ENCODE data around the gene MAP3K8. TPM values are rescaled to one million over a fixed set of nuclear protein-coding genes. Genes with fewer than 3 reads are reported as not detected.
A peak's percentile ranks its signal among the peaks of the same experiment; 100 is the strongest.

Gene MAP3K8
- total and polyA plus RNA-seq, 9 of the 15 experiments (the other 6 are each of a cell fraction or from before 2014, with no cell fraction given), result 6.9 to 23.6 (median 13.6) TPM

DNA sequence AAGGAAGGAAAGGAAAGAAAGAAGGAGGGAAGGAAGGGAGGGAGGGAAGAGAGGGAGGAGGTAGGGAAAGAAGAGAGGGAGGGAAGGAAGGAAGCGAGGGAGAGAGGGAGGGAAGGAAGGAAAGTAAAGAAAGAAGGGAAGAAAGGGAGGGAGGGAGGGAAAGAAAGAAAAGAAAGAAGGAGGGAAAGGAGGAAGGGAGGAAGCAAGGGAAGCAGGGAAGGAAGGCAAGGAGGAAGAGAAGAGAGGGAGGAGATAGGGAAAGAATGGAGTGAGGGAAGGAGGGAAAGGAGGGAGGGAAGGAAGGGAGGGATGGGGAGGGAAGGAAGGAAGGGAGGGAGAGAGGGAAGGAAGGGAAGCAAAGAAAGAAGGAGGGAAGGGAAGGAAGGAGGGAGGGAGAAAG is 65.8 kb downstream of the MAP3K8 start:
- no peaks in the 10 kb centered on the region for H3K36me3 ChIP-seq (ENCODE audit: control insufficient read depth, insufficient read depth, low read length)
- ChIA-PET POLR2A (no interaction called here), CTCF (ENCODE audit: low intra/inter-chr PET ratio) (no interaction called here)
- H3K4me3 ChIP-seq, result no peak overlapping the region
- H3K9me1 ChIP-seq (ENCODE audit: control insufficient read depth, insufficient read depth, low read length), result no peaks in the 10 kb centered on the region
- no peaks in the 10 kb centered on the region for H4K20me1 ChIP-seq (replicated peaks; ENCODE audit: control insufficient read depth, insufficient read depth, low read length)
- BruUV-seq (replicated peaks), result no TSS peak
- no peaks in the 10 kb centered on the region for H3K9me3 ChIP-seq (replicated peaks; ENCODE audit: control insufficient read depth, insufficient read depth, low read depth, low read length)
- no peak for TF ChIP-seq CREBBP (IDR thresholded peaks at IDR 0.05; ENCODE audit: low read depth, low read length)
- TF ChIP-seq, protein P1, sequence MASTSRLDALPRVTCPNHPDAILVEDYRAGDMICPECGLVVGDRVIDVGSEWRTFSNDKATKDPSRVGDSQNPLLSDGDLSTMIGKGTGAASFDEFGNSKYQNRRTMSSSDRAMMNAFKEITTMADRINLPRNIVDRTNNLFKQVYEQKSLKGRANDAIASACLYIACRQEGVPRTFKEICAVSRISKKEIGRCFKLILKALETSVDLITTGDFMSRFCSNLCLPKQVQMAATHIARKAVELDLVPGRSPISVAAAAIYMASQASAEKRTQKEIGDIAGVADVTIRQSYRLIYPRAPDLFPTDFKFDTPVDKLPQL (IDR thresholded peaks at IDR 0.05; ENCODE audit: extremely low read depth, insufficient read length), result no peak
- TF ChIP-seq ZNF143 (CRISPR knock-in tag; IDR thresholded peaks at IDR 0.05), result no peak
- no peak for TF ChIP-seq SAFB (IDR thresholded peaks at IDR 0.05; ENCODE audit: borderline replicate concordance, low read depth, low read length)
- TF ChIP-seq TRIM24 (IDR thresholded peaks at IDR 0.05), result 0 out of 4 replicates have a peak, but pooled peaks of 1 of the 2 experiments have one; percentile 14
- TF ChIP-seq, protein P2, sequence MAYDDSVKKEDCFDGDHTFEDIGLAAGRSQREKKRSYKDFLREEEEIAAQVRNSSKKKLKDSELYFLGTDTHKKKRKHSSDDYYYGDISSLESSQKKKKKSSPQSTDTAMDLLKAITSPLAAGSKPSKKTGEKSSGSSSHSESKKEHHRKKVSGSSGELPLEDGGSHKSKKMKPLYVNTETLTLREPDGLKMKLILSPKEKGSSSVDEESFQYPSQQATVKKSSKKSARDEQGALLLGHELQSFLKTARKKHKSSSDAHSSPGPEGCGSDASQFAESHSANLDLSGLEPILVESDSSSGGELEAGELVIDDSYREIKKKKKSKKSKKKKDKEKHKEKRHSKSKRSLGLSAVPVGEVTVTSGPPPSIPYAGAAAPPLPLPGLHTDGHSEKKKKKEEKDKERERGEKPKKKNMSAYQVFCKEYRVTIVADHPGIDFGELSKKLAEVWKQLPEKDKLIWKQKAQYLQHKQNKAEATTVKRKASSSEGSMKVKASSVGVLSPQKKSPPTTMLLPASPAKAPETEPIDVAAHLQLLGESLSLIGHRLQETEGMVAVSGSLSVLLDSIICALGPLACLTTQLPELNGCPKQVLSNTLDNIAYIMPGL (CRISPR knock-in tag; IDR thresholded peaks at IDR 0.05), result no peak
- TF ChIP-seq, protein P3, sequence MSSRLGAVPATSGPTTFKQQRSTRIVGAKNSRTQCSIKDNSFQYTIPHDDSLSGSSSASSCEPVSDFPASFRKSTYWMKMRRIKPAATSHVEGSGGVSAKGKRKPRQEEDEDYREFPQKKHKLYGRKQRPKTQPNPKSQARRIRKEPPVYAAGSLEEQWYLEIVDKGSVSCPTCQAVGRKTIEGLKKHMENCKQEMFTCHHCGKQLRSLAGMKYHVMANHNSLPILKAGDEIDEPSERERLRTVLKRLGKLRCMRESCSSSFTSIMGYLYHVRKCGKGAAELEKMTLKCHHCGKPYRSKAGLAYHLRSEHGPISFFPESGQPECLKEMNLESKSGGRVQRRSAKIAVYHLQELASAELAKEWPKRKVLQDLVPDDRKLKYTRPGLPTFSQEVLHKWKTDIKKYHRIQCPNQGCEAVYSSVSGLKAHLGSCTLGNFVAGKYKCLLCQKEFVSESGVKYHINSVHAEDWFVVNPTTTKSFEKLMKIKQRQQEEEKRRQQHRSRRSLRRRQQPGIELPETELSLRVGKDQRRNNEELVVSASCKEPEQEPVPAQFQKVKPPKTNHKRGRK (tag; IDR thresholded peaks at IDR 0.05), result peak; percentile 92
- no peak for TF ChIP-seq SMARCB1 (IDR thresholded peaks at IDR 0.05; ENCODE audit: insufficient read length, low read depth)
- peak in 1 of 2 experiments; percentile 25; a peak in 1 of 4 replicates for TF ChIP-seq HDAC1 (IDR thresholded peaks at IDR 0.05)
- no peak for TF ChIP-seq HMBOX1 (IDR thresholded peaks at IDR 0.05)
- TF ChIP-seq KDM1A (IDR thresholded peaks at IDR 0.05), result peak in 1 of 2 experiments; percentile 29; a peak in 1 of 4 replicates
- H3K4me2 ChIP-seq (ENCODE audit: insufficient read depth, low read length), result no peak overlapping the region
- no peak overlapping the region for H3K9ac ChIP-seq (ENCODE audit: insufficient read depth in 1 of 2, low read depth in 2 of 2, low read length in 2 of 2)
- in situ Hi-C loops (cut with MboI) (no loop called here), intact Hi-C loops (cut with micrococcal nuclease) (loop anchor here (5.0 kb wide), 1 partner anchor 63 kb away; no protein-coding TSS in a partner anchor)
- H3K27me3 ChIP-seq (ENCODE audit: control insufficient read depth in 2 of 2, insufficient read depth in 2 of 2, low read length in 2 of 2), result no peaks in the 10 kb centered on the region
- no peak for FAIRE-seq
- H3K4me1 ChIP-seq (replicated peaks in 1 of 2; ENCODE audit: control insufficient read depth in 2 of 2, insufficient read depth in 2 of 2, low read length in 2 of 2), result peaks cover 8 to 38% of the 10 kb centered on the region in 2 experiments; a peak in 4 of 5 replicates
- no peak overlapping the region for H3K27ac ChIP-seq (ENCODE audit: extremely low read depth, low read depth, low read length)
- H3K79me2 ChIP-seq (ENCODE audit: control insufficient read depth, insufficient read depth, low read length), result no peaks in the 10 kb centered on the region
- WGBS (ENCODE audit: insufficient coverage, low coverage, missing lambda C conversion rate), result 86% methylated on average over 1 of the region's 1 CpG
- ATAC-seq, result no peak
- DNase-seq (ENCODE audit: extremely low read depth in 1 of 4, low spot score in 3 of 4), result no peak
- H2AFZ ChIP-seq (ENCODE audit: low read depth, low read length), result peak overlapping the region; percentile 79; the same call in 1 of the 2 replicates
